ENCODE measurements around the gene DMPK. TPM values are rescaled to one million over a fixed set of nuclear protein-coding genes. Genes with fewer than 3 reads are reported as not detected.

The DMPK gene
- total RNA-seq, 2 experiments from 2014 or later: 14.9 to 34.7 TPM

DNA sequence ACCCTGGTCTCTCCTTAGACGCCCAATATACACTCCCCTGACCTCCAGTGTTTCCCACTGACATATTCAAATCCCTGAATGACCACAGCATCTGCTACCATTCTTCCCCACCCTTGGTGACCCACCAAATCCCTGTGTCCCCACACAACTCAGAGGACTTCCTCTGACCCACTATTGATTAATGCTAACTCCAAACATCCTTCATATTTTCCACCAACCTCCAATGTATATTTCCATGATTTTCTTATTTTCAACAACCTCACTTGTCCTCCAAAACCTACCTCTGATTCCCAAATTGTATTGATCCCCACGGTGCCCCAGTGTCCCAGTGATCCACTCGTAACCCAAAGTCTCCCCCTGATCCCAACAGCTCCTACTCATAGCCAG lies 10.9 kb upstream of the DMPK start:
- Histone ChIP-seq H3K9me2 (ENCODE audit: insufficient read depth, low read length) (no peaks in the 10 kb centered on the region), H3K27ac (ENCODE audit: low read depth, low read length, poor library complexity, severe bottlenecking) (no peak overlapping the region), H3K4me3 (ENCODE audit: low read depth, low read length, poor library complexity, severe bottlenecking) (peak overlapping the region; percentile 45), H2AFZ (ENCODE audit: low read length) (no peak overlapping the region), H3K4me1 (ENCODE audit: insufficient read depth, low read length, poor library complexity, severe bottlenecking) (peaks cover 25% of the 10 kb centered on the region), H3K79me2 (ENCODE audit: insufficient read depth, low read depth, low read length) (peaks cover 11% of the 10 kb centered on the region; the same call in 1 of the 2 replicates), H3K9me3 (ENCODE audit: low read length) (no peaks in the 10 kb centered on the region), H3K36me3 (ENCODE audit: insufficient read depth, low read length) (peaks cover 21% of the 10 kb centered on the region), H4K20me1 (ENCODE audit: insufficient read depth, low read length) (0 out of 2 replicates have a peak, but pooled peaks cover 11% of the 10 kb centered on the region), H3K4me2 (ENCODE audit: low read length) (peak overlapping the region; percentile 48)
- intact Hi-C loops (cut with micrococcal nuclease; ENCODE audit: unreplicated experiment): no loop called here
- ChIA-PET POLR2A (no interaction called here), CTCF (ENCODE audit: unreplicated experiment) (interaction anchor here (0.6 to 1.0 kb wide), 2 partner anchors 11 to 202 kb away, joined by 3 to 5 read pairs; partner anchors contain the start of gene CCDC61)
- DNase-seq (ENCODE audit: low spot score): no peak
- TF ChIP-seq EZH2phosphoT487 (IDR thresholded peaks at IDR 0.05; ENCODE audit: borderline replicate concordance, low read depth, low read length): no peak
- TF ChIP-seq, protein P1, sequence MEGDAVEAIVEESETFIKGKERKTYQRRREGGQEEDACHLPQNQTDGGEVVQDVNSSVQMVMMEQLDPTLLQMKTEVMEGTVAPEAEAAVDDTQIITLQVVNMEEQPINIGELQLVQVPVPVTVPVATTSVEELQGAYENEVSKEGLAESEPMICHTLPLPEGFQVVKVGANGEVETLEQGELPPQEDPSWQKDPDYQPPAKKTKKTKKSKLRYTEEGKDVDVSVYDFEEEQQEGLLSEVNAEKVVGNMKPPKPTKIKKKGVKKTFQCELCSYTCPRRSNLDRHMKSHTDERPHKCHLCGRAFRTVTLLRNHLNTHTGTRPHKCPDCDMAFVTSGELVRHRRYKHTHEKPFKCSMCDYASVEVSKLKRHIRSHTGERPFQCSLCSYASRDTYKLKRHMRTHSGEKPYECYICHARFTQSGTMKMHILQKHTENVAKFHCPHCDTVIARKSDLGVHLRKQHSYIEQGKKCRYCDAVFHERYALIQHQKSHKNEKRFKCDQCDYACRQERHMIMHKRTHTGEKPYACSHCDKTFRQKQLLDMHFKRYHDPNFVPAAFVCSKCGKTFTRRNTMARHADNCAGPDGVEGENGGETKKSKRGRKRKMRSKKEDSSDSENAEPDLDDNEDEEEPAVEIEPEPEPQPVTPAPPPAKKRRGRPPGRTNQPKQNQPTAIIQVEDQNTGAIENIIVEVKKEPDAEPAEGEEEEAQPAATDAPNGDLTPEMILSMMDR (conservative IDR thresholded peaks at IDR 0.05; ENCODE audit: low read length): no peak
- BruUV-seq (replicated peaks): no TSS peak

DNA sequence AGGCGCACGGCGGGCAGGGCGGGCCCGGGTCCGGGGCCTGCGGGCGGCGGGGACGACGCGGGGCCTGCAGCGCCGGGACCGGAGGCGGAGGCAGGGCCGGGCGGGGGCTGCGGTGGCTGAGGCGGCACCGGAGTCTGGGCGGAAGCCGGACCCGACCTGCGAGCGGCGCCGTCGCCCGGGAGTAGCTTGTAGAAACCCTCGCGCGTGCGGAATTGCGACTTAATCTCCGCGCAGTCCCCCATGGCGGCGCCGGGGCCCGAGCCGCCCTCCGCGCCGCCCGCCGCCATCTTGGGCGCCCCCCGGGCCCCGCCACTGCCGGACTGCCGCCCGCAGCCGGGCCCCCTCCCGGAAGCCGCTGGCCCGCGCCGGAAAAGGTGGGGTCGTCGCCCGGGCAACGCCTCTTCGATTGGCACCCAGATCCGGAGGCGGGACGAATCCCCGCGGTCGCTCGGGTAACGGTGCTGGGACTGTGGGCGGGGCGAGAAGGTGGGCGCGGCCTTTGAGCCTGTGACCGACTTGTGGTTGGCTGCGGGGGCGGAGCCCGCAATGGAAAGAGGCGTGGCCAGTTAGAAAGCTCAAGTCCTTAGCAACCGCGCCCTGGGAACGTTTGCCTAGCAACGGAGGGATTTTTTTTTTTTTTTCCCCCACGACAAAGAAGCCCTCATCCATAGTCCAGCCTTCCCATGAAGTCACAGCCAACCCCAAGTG lies 10.3 kb upstream of the DMPK start, which contains the start of gene DMWD:
Gene DMWD, minus strand, starts transcription at position 376 of the 708 bp plus-strand sequence. Its CDS starts 89 bp downstream, at position 287.
- no TSS peak for BruUV-seq (replicated peaks)
- Histone ChIP-seq H3K4me3 (ENCODE audit: low read depth, low read length, poor library complexity, severe bottlenecking) (peak within 1 kb of the TSS; percentile 94), H3K36me3 (ENCODE audit: insufficient read depth, low read length) (peaks cover 22% of the 10 kb centered on the region), H3K27ac (ENCODE audit: low read depth, low read length, poor library complexity, severe bottlenecking) (no peak within 1 kb of the TSS), H4K20me1 (ENCODE audit: insufficient read depth, low read length) (0 out of 2 replicates have a peak, but pooled peaks cover 11% of the 10 kb centered on the region), H2AFZ (ENCODE audit: low read length) (no peak within 1 kb of the TSS), H3K9me3 (ENCODE audit: low read length) (no peaks in the 10 kb centered on the region), H3K79me2 (ENCODE audit: insufficient read depth, low read depth, low read length) (peaks cover 11% of the 10 kb centered on the region; the same call in 1 of the 2 replicates), H3K4me2 (ENCODE audit: low read length) (peak within 1 kb of the TSS; percentile 100), H3K4me1 (ENCODE audit: insufficient read depth, low read length, poor library complexity, severe bottlenecking) (peaks cover 25% of the 10 kb centered on the region), H3K9me2 (ENCODE audit: insufficient read depth, low read length) (no peaks in the 10 kb centered on the region)
- DNase-seq (ENCODE audit: low spot score): peak; percentile 99
- TF ChIP-seq, protein P1 (conservative IDR thresholded peaks at IDR 0.05; ENCODE audit: low read length): no peak
- no peak for TF ChIP-seq EZH2phosphoT487 (IDR thresholded peaks at IDR 0.05; ENCODE audit: borderline replicate concordance, low read depth, low read length)
- POLR2A ChIA-PET: no interaction called here
- CTCF ChIA-PET (ENCODE audit: unreplicated experiment): interaction anchor here (0.6 to 1.0 kb wide), 2 partner anchors 11 to 203 kb away, joined by 3 to 5 read pairs; partner anchors contain the start of gene CCDC61
- intact Hi-C loops (cut with micrococcal nuclease; ENCODE audit: unreplicated experiment): no loop called here
